ENCODE results near the gene CCDC89.
A peak's percentile ranks its signal among the peaks of the same experiment; 100 is the strongest.

Gene CCDC89

DNA sequence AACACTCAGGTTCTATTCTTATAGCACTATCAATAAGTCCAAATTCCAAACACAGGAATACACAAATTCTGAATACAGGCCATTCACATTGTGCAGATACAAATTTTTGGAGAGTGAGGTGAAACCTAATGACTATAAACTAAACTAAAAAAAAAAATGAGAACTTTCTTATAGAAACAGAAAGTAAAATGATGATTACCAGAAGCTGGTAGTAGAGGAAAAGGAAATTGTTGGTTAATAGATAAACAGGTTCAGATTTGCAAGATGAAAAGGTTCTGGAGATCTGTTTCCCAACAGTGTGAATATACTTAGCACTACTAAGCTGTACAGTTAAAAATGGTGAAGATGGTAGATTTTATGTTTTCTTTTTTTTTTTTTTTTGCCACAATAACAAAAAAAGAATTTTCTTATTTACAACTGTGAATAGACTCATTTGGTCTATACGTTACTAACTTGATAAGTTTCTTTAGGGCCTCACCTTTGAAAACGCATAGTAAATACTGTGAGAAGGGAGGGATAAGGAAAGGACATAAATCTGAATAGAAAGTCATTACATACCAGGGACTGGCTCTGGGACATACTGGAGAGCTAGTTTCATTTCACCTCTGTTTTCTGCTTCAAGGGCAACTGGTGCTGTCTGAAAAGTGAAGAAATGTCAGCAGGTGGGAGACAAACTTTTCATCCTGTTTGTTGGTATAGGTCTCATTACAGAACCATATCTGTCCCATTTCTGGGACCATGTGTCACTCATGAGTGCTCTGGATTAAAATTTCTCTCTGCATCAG lies 14.2 kb upstream of the CCDC89 start:
- Histone ChIP-seq H2BK15ac (replicated peaks; ENCODE audit: low read depth) (no peak overlapping the region), H3K27me3 (ENCODE audit: insufficient read depth, low read length, poor library complexity) (no peaks in the 10 kb centered on the region), H3K79me1 (ENCODE audit: low read length) (no peaks in the 10 kb centered on the region), H3K27ac (ENCODE audit: low read depth, low read length) (no peak overlapping the region), H4K8ac (ENCODE audit: low read depth, low read length) (no peak overlapping the region), H4K5ac (ENCODE audit: low read length) (no peak overlapping the region), H3K56ac (ENCODE audit: low read length) (no peak overlapping the region), H3K36me3 (ENCODE audit: control insufficient read depth, insufficient read depth, low read length) (no peaks in the 10 kb centered on the region), H3K79me2 (ENCODE audit: control insufficient read depth, insufficient read depth, low read length) (no peaks in the 10 kb centered on the region), H3K18ac (ENCODE audit: low read length) (no peak overlapping the region), H3K4me3 (ENCODE audit: low read length) (no peak overlapping the region), H3K9ac (ENCODE audit: low read length) (no peak overlapping the region), H3K23ac (ENCODE audit: low read length) (no peak overlapping the region), H2BK120ac (ENCODE audit: low read depth, low read length) (no peak overlapping the region), H3K4me2 (ENCODE audit: low read length) (no peak overlapping the region), H2BK5ac (ENCODE audit: low read length) (no peak overlapping the region), H2AK5ac (ENCODE audit: low read length) (no peak overlapping the region), H3K4ac (ENCODE audit: low read depth, low read length) (no peak overlapping the region), H3K4me1 (ENCODE audit: control insufficient read depth, low read depth, low read length) (no peaks in the 10 kb centered on the region)
- no peak for DNase-seq
- no CpG with 5 or more reads among the region's 2 CpGs for WGBS (ENCODE audit: extremely low coverage, insufficient coverage, low lambda C conversion rate)

DNA sequence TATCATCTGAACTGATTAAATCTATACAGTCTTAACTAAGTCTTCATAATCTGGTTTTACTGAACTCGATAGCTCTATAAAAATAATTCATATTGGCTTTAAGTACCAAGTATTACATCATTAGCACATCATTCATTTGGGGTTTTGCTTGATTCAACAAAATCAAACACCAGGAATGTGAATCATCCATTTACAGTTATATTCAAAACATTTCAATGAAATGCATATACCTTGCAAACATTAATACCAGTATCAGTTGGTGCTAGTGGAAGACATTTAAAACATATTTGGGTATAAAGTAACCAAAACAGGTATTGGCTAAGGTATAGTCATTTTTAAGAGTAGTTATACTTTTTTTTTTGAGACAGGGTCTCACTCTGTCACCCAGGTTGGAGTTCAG lies 12.2 kb upstream of the CCDC89 start:
- H2BK5ac ChIP-seq (ENCODE audit: low read length) = no peak overlapping the region
- H3K79me2 ChIP-seq (ENCODE audit: control insufficient read depth, insufficient read depth, low read length) = no peaks in the 10 kb centered on the region
- no peak overlapping the region for H3K23ac ChIP-seq (ENCODE audit: low read length)
- H3K18ac ChIP-seq (ENCODE audit: low read length) = no peak overlapping the region
- H3K27me3 ChIP-seq (ENCODE audit: insufficient read depth, low read length, poor library complexity) = no peaks in the 10 kb centered on the region
- no peak overlapping the region for H2AK5ac ChIP-seq (ENCODE audit: low read length)
- no peak overlapping the region for H3K4me3 ChIP-seq (ENCODE audit: low read length)
- H2BK120ac ChIP-seq (ENCODE audit: low read depth, low read length) = no peak overlapping the region
- no peaks in the 10 kb centered on the region for H3K79me1 ChIP-seq (ENCODE audit: low read length)
- H3K56ac ChIP-seq (ENCODE audit: low read length) = no peak overlapping the region
- H2BK15ac ChIP-seq (replicated peaks; ENCODE audit: low read depth) = no peak overlapping the region
- no peak overlapping the region for H4K8ac ChIP-seq (ENCODE audit: low read depth, low read length)
- H3K9ac ChIP-seq (ENCODE audit: low read length) = no peak overlapping the region
- no CpG with 5 or more reads among the region's 1 CpG for WGBS (ENCODE audit: extremely low coverage, insufficient coverage, low lambda C conversion rate)
- no peak overlapping the region for H3K4me2 ChIP-seq (ENCODE audit: low read length)
- no peak for DNase-seq
- no peaks in the 10 kb centered on the region for H3K4me1 ChIP-seq (ENCODE audit: control insufficient read depth, low read depth, low read length)
- no peak overlapping the region for H4K5ac ChIP-seq (ENCODE audit: low read length)
- H3K36me3 ChIP-seq (ENCODE audit: control insufficient read depth, insufficient read depth, low read length) = no peaks in the 10 kb centered on the region
- no peak overlapping the region for H3K4ac ChIP-seq (ENCODE audit: low read depth, low read length)
- no peak overlapping the region for H3K27ac ChIP-seq (ENCODE audit: low read depth, low read length)

DNA sequence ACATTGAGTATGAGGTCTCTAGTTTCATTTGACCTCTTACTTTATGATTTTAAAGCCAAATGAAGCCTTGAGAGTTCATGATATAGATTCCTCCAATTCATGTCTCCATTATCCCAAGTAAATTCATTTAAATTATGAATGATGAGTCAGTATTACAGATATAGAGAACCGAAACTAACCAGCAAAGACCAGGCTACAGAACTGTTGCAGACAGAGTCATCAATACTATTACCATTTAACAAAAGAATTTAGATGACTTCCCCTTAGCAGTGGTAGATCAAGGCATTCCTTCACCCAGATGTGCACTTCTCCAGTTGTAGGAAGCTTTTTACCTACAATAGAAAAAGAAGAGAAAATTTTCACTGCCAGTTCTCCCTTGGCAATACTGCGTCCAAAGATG lies 11.8 kb upstream of the CCDC89 start:
- Histone ChIP-seq H4K8ac (ENCODE audit: low read depth, low read length) (no peak overlapping the region), H3K4me2 (ENCODE audit: low read length) (no peak overlapping the region), H2BK5ac (ENCODE audit: low read length) (no peak overlapping the region), H3K27ac (ENCODE audit: low read depth, low read length) (no peak overlapping the region), H3K27me3 (ENCODE audit: insufficient read depth, low read length, poor library complexity) (no peaks in the 10 kb centered on the region), H3K4me3 (ENCODE audit: low read length) (no peak overlapping the region), H2BK15ac (replicated peaks; ENCODE audit: low read depth) (no peak overlapping the region), H3K18ac (ENCODE audit: low read length) (no peak overlapping the region), H3K23ac (ENCODE audit: low read length) (no peak overlapping the region), H4K5ac (ENCODE audit: low read length) (no peak overlapping the region), H3K56ac (ENCODE audit: low read length) (no peak overlapping the region), H3K9ac (ENCODE audit: low read length) (no peak overlapping the region), H3K4ac (ENCODE audit: low read depth, low read length) (no peak overlapping the region), H3K4me1 (ENCODE audit: control insufficient read depth, low read depth, low read length) (no peaks in the 10 kb centered on the region), H3K79me2 (ENCODE audit: control insufficient read depth, insufficient read depth, low read length) (no peaks in the 10 kb centered on the region), H3K79me1 (ENCODE audit: low read length) (no peaks in the 10 kb centered on the region), H3K36me3 (ENCODE audit: control insufficient read depth, insufficient read depth, low read length) (no peaks in the 10 kb centered on the region), H2AK5ac (ENCODE audit: low read length) (no peak overlapping the region), H2BK120ac (ENCODE audit: low read depth, low read length) (no peak overlapping the region)
- WGBS (ENCODE audit: extremely low coverage, insufficient coverage, low lambda C conversion rate) = no CpG with 5 or more reads among the region's 2 CpGs
- no peak for DNase-seq

DNA sequence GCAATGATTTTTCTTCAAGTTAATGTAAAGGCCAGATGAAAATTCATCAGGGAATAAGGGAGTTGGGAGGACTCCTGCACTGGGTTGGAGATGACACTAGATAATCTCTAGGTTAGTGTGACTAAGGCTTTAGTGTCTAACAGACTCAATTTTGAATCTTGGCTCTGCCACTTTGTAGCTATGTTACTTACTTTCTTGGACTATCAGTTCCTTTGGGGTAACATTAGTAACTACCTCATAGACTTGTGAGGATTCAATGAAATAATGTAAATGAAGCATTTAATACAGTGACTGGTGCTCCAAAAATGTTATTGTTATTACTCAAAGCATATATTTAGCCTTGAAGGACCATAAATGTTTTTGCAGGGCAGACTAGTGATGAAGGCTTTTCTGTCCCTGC lies 9.6 kb upstream of the CCDC89 start:
- H3K79me2 ChIP-seq (ENCODE audit: control insufficient read depth, insufficient read depth, low read length) = no peaks in the 10 kb centered on the region
- H4K8ac ChIP-seq (ENCODE audit: low read depth, low read length) = no peak overlapping the region
- no peak overlapping the region for H3K4me3 ChIP-seq (ENCODE audit: low read length)
- H3K23ac ChIP-seq (ENCODE audit: low read length) = no peak overlapping the region
- no peak for DNase-seq
- H3K9ac ChIP-seq (ENCODE audit: low read length) = no peak overlapping the region
- no peak overlapping the region for H3K4ac ChIP-seq (ENCODE audit: low read depth, low read length)
- no peak overlapping the region for H3K56ac ChIP-seq (ENCODE audit: low read length)
- no peak overlapping the region for H3K4me2 ChIP-seq (ENCODE audit: low read length)
- H2BK15ac ChIP-seq (replicated peaks; ENCODE audit: low read depth) = no peak overlapping the region
- no peak overlapping the region for H2BK120ac ChIP-seq (ENCODE audit: low read depth, low read length)
- no peaks in the 10 kb centered on the region for H3K4me1 ChIP-seq (ENCODE audit: control insufficient read depth, low read depth, low read length)
- H4K5ac ChIP-seq (ENCODE audit: low read length) = no peak overlapping the region
- no peaks in the 10 kb centered on the region for H3K27me3 ChIP-seq (ENCODE audit: insufficient read depth, low read length, poor library complexity)
- H3K79me1 ChIP-seq (ENCODE audit: low read length) = no peaks in the 10 kb centered on the region
- no peak overlapping the region for H3K27ac ChIP-seq (ENCODE audit: low read depth, low read length)
- no peaks in the 10 kb centered on the region for H3K36me3 ChIP-seq (ENCODE audit: control insufficient read depth, insufficient read depth, low read length)
- H2AK5ac ChIP-seq (ENCODE audit: low read length) = no peak overlapping the region
- no peak overlapping the region for H3K18ac ChIP-seq (ENCODE audit: low read length)
- no peak overlapping the region for H2BK5ac ChIP-seq (ENCODE audit: low read length)

DNA sequence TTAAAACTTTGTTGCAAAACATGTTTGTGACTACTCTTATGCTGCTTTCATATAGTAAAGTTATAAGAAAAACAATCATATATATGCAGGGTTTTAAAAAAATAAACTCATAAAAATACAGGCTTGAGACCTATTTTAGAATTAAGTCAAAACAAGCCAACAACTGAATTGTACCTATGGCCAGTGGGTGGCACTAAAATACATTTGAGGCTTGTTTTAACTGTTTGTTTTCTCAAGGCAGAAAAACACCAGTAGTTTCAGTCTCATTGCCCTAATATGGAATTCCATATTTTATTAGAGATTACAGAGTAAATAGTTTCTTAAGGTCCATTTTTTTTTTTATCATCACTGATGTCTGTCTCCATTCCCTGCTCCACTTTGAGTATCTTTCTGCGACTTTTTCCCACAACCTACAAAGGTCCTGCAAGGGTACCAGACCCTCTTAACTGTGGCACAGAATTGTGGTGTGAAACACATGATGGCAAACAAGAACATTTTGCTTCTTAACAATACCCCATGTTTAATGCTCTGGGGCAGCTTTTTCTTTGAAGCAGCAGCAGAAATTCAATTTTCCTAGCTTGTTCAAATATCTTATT lies 8.5 kb upstream of the CCDC89 start:
- no peak overlapping the region for H3K4me3 ChIP-seq (ENCODE audit: low read length)
- H3K27ac ChIP-seq (ENCODE audit: low read depth, low read length) = no peak overlapping the region
- no peak overlapping the region for H2BK120ac ChIP-seq (ENCODE audit: low read depth, low read length)
- no peak overlapping the region for H3K18ac ChIP-seq (ENCODE audit: low read length)
- H3K4ac ChIP-seq (ENCODE audit: low read depth, low read length) = no peak overlapping the region
- no peak overlapping the region for H3K56ac ChIP-seq (ENCODE audit: low read length)
- DNase-seq = peak; percentile 46
- H3K27me3 ChIP-seq (ENCODE audit: insufficient read depth, low read length, poor library complexity) = no peaks in the 10 kb centered on the region
- no peak overlapping the region for H2AK5ac ChIP-seq (ENCODE audit: low read length)
- H4K5ac ChIP-seq (ENCODE audit: low read length) = no peak overlapping the region
- no peak overlapping the region for H3K23ac ChIP-seq (ENCODE audit: low read length)
- no peaks in the 10 kb centered on the region for H3K4me1 ChIP-seq (ENCODE audit: control insufficient read depth, low read depth, low read length)
- H3K36me3 ChIP-seq (ENCODE audit: control insufficient read depth, insufficient read depth, low read length) = no peaks in the 10 kb centered on the region
- no peak overlapping the region for H2BK5ac ChIP-seq (ENCODE audit: low read length)
- no peak overlapping the region for H3K4me2 ChIP-seq (ENCODE audit: low read length)
- no peak overlapping the region for H4K8ac ChIP-seq (ENCODE audit: low read depth, low read length)
- H3K79me1 ChIP-seq (ENCODE audit: low read length) = no peaks in the 10 kb centered on the region
- H2BK15ac ChIP-seq (replicated peaks; ENCODE audit: low read depth) = no peak overlapping the region
- no peak overlapping the region for H3K9ac ChIP-seq (ENCODE audit: low read length)
- no peaks in the 10 kb centered on the region for H3K79me2 ChIP-seq (ENCODE audit: control insufficient read depth, insufficient read depth, low read length)
- no CpG with 5 or more reads among the region's 1 CpG for WGBS (ENCODE audit: extremely low coverage, insufficient coverage, low lambda C conversion rate)

Measured in mesendoderm (in vitro differentiated cells).